ENCODE results near the gene S1PR2. TPM values are rescaled to one million over a fixed set of nuclear protein-coding genes. Genes with fewer than 3 reads are reported as not detected.

S1PR2 gene
- total RNA-seq, 6 donors from 2014 or later: 9.1 to 30.0 (median 16.0) TPM

DNA sequence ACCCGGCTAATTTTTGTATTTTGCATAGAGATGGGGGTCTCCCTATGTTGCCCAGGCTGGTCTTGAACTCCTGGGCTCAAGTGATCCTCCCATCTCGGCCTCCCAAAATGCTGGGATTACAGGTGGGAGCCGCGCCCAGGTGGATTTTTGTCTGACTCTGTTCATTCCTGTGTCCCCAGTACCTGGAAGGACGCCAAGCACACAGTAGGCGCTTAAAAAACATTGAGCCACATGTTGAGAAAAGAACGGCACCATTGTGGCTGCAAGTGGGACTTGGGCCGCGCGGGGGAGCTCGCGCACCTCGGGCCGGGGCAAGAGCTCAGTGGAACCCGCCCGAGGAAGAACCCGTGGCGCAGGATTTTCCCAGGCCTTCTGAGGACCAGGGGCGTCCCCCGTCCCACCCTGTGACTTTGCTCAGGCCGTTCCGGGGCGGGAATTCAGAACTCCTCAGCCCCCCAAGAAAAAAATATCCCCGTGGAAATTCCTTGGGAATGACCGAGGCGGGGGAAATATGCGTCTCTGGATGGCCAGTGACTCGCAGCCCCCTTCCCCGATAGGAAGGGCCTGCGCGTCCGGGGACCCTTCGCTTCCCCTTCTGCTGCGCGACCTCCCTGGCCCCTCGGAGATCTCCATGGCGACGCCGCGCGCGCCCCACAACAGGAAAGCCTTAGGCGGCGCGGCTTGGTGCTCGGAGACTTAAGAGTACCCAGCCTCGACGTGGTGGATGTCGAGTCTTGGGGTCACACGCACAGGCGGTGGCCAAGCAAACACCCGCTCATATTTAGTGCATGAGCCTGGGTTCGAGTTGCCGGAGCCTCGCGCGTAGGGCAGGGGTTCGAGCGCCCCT is 38.4 kb upstream of the S1PR2 start:
- DNase-seq (peak; percentile 93 to 99), ATAC-seq (ENCODE audit: low FRiP score in 2 of 2) (peak; percentile 90 to 91)
- WGBS, 2 donors: 3 to 9% methylated on average over 24 of the region's 59 CpGs
- Histone ChIP-seq H3K36me3 (peaks cover 0 to 13% (median 3%) of the 10 kb centered on the region in 4 donors), H3K9me3 (no peaks in the 10 kb centered on the region), H3K4me1 (peaks cover 41 to 71% (median 48%) of the 10 kb centered on the region in 4 donors), H3K4me3 (peak overlapping the region; percentile 59 to 74 (median 60)), H3K27me3 (no peaks in the 10 kb centered on the region), H3K27ac (peak overlapping the region; percentile 94 to 98 (median 98))
- peak in 1 of 2 donors; percentile 46 for TF ChIP-seq POLR2AphosphoS5 (IDR thresholded peaks at IDR 0.05)
- TF ChIP-seq CTCF (IDR thresholded peaks at IDR 0.05): peak; percentile 89 to 97 (median 94)
- TF ChIP-seq EP300 (IDR thresholded peaks at IDR 0.05): peak in 2 of 4 donors; percentile 22 to 79
- TF ChIP-seq POLR2A (IDR thresholded peaks at IDR 0.05): peak in 2 of 4 donors; percentile 6 to 28

- no peaks in the 10 kb centered on the region for H3K27me3 ChIP-seq
- peaks cover 31 to 57% (median 41%) of the 10 kb centered on the region in 4 donors for H3K4me1 ChIP-seq
- no peaks in the 10 kb centered on the region for H3K9me3 ChIP-seq
- DNase-seq: peak in 1 of 2 donors; percentile 40
- peak in 1 of 4 donors; percentile 53 for TF ChIP-seq EP300 (IDR thresholded peaks at IDR 0.05)
- peak in 1 of 2 donors; percentile 61 for TF ChIP-seq POLR2AphosphoS5 (IDR thresholded peaks at IDR 0.05)
- no peak for TF ChIP-seq CTCF (IDR thresholded peaks at IDR 0.05)
- peak in 1 of 4 donors; percentile 26 for TF ChIP-seq POLR2A (IDR thresholded peaks at IDR 0.05)
- H3K4me3 ChIP-seq: no peak overlapping the region
- 47 to 80% methylated on average over 1 to 6 of the region's 6 CpGs for WGBS, 2 donors
- no peak for ATAC-seq (ENCODE audit: low FRiP score in 2 of 2)
- H3K27ac ChIP-seq: peak overlapping the region; percentile 94 to 98 (median 98)
- peaks cover 0 to 5% (median 0%) of the 10 kb centered on the region in 4 donors for H3K36me3 ChIP-seq
Observed at GRCh38 chr19:10268071-10268470, 36.9 kb upstream of the S1PR2 start.

- H3K4me3 ChIP-seq: no peak overlapping the region
- WGBS, 2 donors: 81 to 86% methylated on average over 7 of the region's 7 CpGs
Observed at GRCh38 chr19:10266706-10267105, 35.6 kb upstream of the S1PR2 start.

DNA sequence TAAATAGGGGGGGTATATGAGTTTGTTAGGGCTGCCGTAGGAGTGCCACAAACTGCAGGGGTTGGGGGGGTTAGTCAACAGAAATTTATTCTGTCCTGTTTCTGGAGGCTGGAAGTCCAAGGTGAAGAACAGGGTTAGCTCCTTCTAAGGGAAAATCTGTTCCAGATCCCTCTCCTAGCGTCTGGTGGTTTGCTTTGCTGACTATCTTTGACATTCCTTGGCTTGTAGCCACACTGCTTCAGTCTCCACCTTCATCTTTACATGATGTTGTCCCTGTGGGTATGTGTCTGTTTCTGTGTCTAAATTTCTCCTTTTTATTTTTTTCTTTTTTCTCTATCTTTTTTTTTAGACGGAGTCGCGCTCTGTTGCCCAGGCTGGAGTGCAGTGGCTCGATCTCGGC is 31.6 kb upstream of the S1PR2 start:
- no peak overlapping the region for H3K4me3 ChIP-seq
- no peak for TF ChIP-seq CTCF (IDR thresholded peaks at IDR 0.05)
- no peak for TF ChIP-seq POLR2A (IDR thresholded peaks at IDR 0.05)
- no peak for TF ChIP-seq EP300 (IDR thresholded peaks at IDR 0.05)
- TF ChIP-seq POLR2AphosphoS5 (IDR thresholded peaks at IDR 0.05): no peak
- H3K27ac ChIP-seq: no peak overlapping the region
- no peaks in the 10 kb centered on the region for H3K9me3 ChIP-seq
- peaks cover 6 to 14% (median 10%) of the 10 kb centered on the region in 4 donors for H3K36me3 ChIP-seq
- peaks cover 11 to 35% (median 27%) of the 10 kb centered on the region in 4 donors for H3K4me1 ChIP-seq
- no peak for DNase-seq
- no peak for ATAC-seq (ENCODE audit: low FRiP score in 2 of 2)
- no peaks in the 10 kb centered on the region for H3K27me3 ChIP-seq
- WGBS, 2 donors: 75 to 84% methylated on average over 7 of the region's 7 CpGs

More at GRCh38 chr19:10266706-10267105, 35.6 kb upstream of the S1PR2 start:
- Histone ChIP-seq H3K9me3 (no peaks in the 10 kb centered on the region), H3K4me1 (peaks cover 21 to 44% (median 33%) of the 10 kb centered on the region in 4 donors), H3K36me3 (no peaks in the 10 kb centered on the region), H3K27ac (peak overlapping the region in 3 of 4 donors; percentile 94 to 98 (median 97)), H3K27me3 (no peaks in the 10 kb centered on the region)
- ATAC-seq (ENCODE audit: low FRiP score in 2 of 2): no peak
- no peak for TF ChIP-seq EP300 (IDR thresholded peaks at IDR 0.05)
- no peak for TF ChIP-seq CTCF (IDR thresholded peaks at IDR 0.05)
- no peak for TF ChIP-seq POLR2A (IDR thresholded peaks at IDR 0.05)
- TF ChIP-seq POLR2AphosphoS5 (IDR thresholded peaks at IDR 0.05): no peak
- no peak for DNase-seq
